22Rv1 (cell line): ENCODE data around the gene ACSM3.

Experiments used
- H3K27ac ChIP-seq: fragments of 450-650 bp; 2 replicates; pipeline ENCODE4 v1.5.1; 2017
- ZFX ChIP-seq: fragments of 450-650 bp; IDR thresholded peaks from 2 replicates; pipeline ENCODE4 v1.6.1; 2017; ENCODE audit warnings: antibody characterized with exemption, borderline replicate concordance
- TF ChIP-seq, protein P1 (sequence below): fragments of 450-650 bp; IDR thresholded peaks from 2 replicates; pipeline ENCODE4 v1.5.1; 2017; ENCODE audit warnings: mild to moderate bottlenecking

Gene ACSM3

DNA sequence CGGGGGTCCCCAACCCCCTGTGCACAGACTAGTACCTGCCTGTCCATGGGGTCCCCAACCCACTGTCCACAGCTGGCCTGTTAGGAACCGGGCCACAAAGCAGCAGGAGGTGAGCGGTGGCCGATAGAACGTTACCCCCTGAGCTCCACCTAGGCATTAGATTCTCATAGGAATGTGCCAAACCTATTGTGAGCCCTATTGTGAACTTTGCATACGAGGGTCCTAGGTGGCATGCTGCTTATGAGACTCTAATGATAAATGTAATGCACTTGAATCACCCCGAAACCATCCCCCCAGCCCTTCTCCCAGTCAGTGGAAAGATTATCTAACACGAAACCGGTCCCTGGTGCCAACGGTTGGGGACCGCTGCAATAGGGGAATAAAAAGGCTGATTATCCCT lies 44.0 kb downstream of the ACSM3 start:
- peak overlapping the region; percentile 98 for H3K27ac ChIP-seq
- TF ChIP-seq, protein P1, sequence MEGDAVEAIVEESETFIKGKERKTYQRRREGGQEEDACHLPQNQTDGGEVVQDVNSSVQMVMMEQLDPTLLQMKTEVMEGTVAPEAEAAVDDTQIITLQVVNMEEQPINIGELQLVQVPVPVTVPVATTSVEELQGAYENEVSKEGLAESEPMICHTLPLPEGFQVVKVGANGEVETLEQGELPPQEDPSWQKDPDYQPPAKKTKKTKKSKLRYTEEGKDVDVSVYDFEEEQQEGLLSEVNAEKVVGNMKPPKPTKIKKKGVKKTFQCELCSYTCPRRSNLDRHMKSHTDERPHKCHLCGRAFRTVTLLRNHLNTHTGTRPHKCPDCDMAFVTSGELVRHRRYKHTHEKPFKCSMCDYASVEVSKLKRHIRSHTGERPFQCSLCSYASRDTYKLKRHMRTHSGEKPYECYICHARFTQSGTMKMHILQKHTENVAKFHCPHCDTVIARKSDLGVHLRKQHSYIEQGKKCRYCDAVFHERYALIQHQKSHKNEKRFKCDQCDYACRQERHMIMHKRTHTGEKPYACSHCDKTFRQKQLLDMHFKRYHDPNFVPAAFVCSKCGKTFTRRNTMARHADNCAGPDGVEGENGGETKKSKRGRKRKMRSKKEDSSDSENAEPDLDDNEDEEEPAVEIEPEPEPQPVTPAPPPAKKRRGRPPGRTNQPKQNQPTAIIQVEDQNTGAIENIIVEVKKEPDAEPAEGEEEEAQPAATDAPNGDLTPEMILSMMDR, result no peak
- TF ChIP-seq ZFX, result no peak

DNA sequence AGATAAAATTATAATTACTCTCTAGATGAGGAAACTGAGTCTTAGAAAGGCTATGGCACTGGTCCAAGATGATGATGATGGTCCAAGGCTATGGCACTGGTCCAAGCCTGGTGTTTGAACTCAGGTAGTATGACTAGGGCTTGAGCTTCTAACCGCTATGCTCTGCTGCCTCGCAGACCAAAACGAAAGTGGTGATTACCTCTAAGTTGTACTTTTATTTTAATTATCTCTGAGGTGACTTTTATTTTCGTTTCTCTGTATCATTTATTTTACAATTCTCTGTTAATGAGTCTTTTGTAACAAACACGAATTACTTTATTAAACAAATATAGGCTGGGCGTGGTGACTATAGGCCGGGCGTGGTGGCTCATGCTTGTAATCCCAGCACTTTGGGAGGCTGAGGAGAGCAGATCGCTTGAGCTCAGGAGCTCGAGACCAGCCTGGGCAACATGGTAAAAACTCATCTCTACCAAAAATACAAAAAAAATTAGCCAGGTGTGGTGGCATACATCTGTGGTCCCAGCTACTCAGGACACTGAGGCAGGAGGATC lies 48.1 kb downstream of the ACSM3 start:
- no peak for TF ChIP-seq ZFX
- TF ChIP-seq, protein P1, result no peak
- H3K27ac ChIP-seq, result 0 out of 2 replicates have a peak overlapping the region, but pooled peaks have one; percentile 3

DNA sequence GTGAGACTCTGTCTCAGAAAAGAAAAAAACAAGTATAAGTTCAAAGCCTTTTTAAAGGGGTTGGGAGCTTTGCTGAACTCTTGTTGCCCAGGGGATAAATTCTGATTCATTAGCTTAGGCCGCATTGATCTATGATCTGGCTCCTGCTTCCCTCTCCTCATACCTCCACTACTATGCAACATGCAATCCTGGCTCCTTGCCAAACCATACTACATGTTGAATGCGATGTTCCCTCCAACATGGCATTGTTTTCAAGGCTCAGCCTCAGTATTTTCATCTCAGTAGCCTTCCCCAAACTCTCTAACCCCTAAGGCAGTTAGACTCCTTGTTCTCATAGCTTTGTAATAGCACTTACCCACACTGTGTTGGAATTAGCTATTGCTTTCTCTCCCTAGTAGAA lies 48.7 kb downstream of the ACSM3 start:
- H3K27ac ChIP-seq, result 0 out of 2 replicates have a peak overlapping the region, but pooled peaks have one; percentile 3
- TF ChIP-seq, protein P1, result no peak
- no peak for TF ChIP-seq ZFX

DNA sequence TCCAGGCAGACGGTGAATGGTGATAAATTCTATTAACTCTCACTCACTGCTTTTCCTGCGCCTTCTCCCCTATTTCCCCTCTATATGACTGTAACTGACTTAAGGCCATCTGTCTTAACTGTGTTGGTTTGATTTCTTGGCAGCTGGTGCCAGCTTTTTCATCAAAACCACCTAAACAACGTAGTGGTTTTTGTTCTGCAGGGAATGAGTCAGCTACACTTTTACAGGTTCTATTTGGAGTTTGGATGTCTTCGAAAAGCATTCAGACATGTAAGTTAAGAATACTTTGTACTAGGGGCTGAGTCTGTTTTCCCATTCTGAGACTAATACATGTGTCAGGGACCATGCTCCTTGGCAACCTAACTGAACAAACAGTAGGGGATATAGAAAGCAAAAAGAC lies 51.0 kb downstream of the ACSM3 start:
- no peak overlapping the region for H3K27ac ChIP-seq

DNA sequence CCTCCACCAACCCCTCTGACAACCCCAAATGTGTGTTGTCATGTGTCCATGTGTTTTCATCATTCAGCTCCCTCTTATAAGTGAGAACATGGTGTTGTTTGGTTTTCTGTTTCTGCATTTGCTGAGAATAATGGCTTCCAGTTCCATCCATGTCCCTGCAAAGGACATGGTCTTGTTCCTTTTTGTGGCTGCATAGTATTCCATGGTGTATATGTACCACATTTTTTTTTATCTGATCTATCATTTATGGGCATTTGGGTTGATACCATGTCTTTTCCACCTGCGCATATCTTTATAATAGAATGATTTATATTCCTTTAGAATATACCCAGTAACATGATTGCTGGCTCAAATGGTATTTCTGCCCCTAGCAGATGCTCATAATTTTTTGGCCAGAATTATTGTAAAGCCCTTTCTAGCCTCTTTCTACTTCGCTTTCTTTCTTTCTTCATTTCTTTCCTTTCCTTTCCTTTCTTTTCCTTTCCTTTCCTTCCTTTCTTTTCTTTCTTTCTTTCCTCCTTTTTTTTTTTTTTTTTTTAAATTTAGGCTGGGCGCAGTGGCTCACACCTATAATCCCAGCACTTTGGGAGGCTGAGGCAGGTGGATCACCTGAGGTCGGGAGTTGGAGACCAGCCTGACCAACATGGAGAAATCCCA lies 55.2 kb downstream of the ACSM3 start:
- H3K27ac ChIP-seq, result no peak overlapping the region
- TF ChIP-seq ZFX, result no peak
- TF ChIP-seq, protein P1, result no peak

More for the DNA sequence above, 51.0 kb downstream of the ACSM3 start:
- TF ChIP-seq, protein P1, result no peak
- no peak for TF ChIP-seq ZFX

DNA sequence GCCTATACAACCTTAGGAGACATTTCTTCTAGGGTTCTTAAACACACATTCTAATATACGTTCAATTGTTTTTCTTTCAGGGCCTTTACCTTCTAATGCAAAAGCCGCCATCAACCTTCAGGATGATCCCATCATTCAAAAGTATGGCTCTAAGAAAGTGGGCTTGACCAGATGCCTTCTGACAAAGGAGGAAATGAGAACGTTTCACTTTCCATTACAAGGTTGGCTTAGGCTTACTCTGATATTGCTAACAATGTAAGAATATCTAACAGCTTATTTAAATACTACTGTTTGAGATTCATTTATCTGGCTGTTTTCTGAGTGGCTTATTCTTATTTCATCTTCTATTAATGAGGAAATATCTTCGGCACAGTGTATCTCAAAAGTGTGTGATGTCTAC lies 57.9 kb downstream of the ACSM3 start:
- H3K27ac ChIP-seq, result no peak overlapping the region
- TF ChIP-seq ZFX, result no peak
- TF ChIP-seq, protein P1, result no peak

DNA sequence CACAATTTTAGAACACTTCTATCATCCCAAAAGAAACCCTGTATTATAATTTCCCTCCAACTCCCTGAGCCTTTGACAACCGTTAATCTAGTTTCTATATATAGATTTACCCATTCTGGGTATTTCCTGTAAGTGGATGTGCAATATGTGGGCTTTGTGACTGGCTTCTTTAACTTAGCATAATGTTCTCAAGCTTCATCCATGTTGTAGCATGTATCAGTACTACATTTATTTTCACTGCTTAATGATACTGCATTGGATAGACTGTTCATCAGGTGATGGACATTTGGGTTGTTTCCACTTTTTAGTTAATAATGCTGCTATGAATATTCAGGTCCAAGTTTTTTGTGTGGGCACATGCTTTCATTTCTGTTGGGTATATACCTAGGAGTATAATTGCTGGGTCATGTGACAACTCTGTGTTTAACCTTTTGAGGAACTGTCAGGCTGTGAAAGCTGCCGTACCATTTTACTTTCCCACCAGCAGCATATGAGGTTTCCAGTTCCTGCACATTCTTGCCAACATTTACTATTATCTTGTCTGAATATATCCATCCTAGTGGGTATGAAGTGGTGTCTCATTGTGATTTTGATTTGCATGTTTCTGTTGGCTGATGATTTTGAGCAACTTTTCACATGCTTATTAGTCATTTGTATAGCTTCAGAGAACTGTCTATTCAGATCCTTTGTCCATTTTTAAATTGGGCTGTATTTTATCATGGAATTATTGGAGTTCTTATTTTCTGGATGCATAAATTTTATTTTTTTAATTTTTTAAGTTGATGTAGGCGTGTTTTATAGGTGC lies 58.9 kb downstream of the ACSM3 start:
- TF ChIP-seq, protein P1, result no peak
- no peak for TF ChIP-seq ZFX
- H3K27ac ChIP-seq, result no peak overlapping the region
